GM18507 (cell line): ENCODE results near the gene HOOK2.

Source experiments
- DNase-seq: peaks from one replicate; pipeline ENCODE4 v3.0.0; 2011; ENCODE audit warnings: low read depth; ENCODE audit not compliant: insufficient read length; ENCODE audit errors: extremely low spot score
- FAIRE-seq: peaks from 2 replicates; lab custom pipeline; 2011; peaks lifted over from hg19 to GRCh38; lab: Jason Lieb, UNC

Gene HOOK2

GRCh38 chr19:12763100-12763499 lies 12.3 kb downstream of the HOOK2 start:
- no peak for DNase-seq
- no peak for FAIRE-seq

- DNase-seq (no peak), FAIRE-seq (no peak)
Measured at GRCh38 chr19:12759686-12760085, 15.7 kb downstream of the HOOK2 start.

GRCh38 chr19:12757544-12758274 lies 17.6 kb downstream of the HOOK2 start:
- DNase-seq (no peak), FAIRE-seq (peak; percentile 38)

GRCh38 chr19:12756150-12756883 lies 19.0 kb downstream of the HOOK2 start:
- no peak for DNase-seq
- no peak for FAIRE-seq

- DNase-seq, result no peak
- FAIRE-seq, result no peak
Measured at GRCh38 chr19:12754465-12755196, 20.7 kb downstream of the HOOK2 start.

GRCh38 chr19:12752056-12752781 lies 23.1 kb downstream of the HOOK2 start:
- DNase-seq (no peak), FAIRE-seq (no peak)

GRCh38 chr19:12751635-12752034 lies 23.7 kb downstream of the HOOK2 start, which contains the start of gene BEST2:
BEST2 (plus strand) TSS chr19:12751791; CDS start chr19:12752593, 802 bp downstream.
- no peak for FAIRE-seq

GRCh38 chr19:12750851-12751250 lies 24.5 kb downstream of the HOOK2 start:
- DNase-seq (no peak), FAIRE-seq (no peak)

More at GRCh38 chr19:12751635-12752034, 23.7 kb downstream of the HOOK2 start, which contains the start of gene BEST2:
- DNase-seq, result no peak

GRCh38 chr19:12749938-12750521 lies 25.3 kb downstream of the HOOK2 start:
- DNase-seq, result no peak
- no peak for FAIRE-seq

GRCh38 chr19:12748489-12748888 lies 26.9 kb downstream of the HOOK2 start:
- FAIRE-seq, result no peak
- DNase-seq, result no peak

- DNase-seq, result no peak
Measured at GRCh38 chr19:12745166-12745897, 30.0 kb downstream of the HOOK2 start.

GRCh38 chr19:12737835-12738351 lies 37.5 kb downstream of the HOOK2 start:
- DNase-seq (no peak), FAIRE-seq (no peak)

More at GRCh38 chr19:12745166-12745897, 30.0 kb downstream of the HOOK2 start:
- no peak for FAIRE-seq

GRCh38 chr19:12736995-12737834 lies 38.1 kb downstream of the HOOK2 start, which contains the start of gene GET3:
GET3 (plus strand) TSS chr19:12737497; CDS start chr19:12737506, 9 bp downstream.
- FAIRE-seq (peak; percentile 99), DNase-seq (peak; percentile 82)

- DNase-seq (no peak), FAIRE-seq (peak; percentile 81)
Measured at GRCh38 chr19:12733369-12734214, 41.8 kb downstream of the HOOK2 start.

- no peak for DNase-seq
- FAIRE-seq, result no peak
Measured at GRCh38 chr19:12731337-12731736, 44.0 kb downstream of the HOOK2 start.

- no peak for DNase-seq
- FAIRE-seq, result no peak
Measured at GRCh38 chr19:12730064-12730463, 45.3 kb downstream of the HOOK2 start.
